HCT116 (cell line): ENCODE results near the gene STX5.

Experiments used
- EZH2 ChIP-seq: fragments of 200-600 bp; sonication (generic); IDR thresholded peaks from 2 replicates; pipeline ENCODE4 v1.6.1; 2017; ENCODE audit warnings: antibody characterized with exemption, mixed run types
- SRF ChIP-seq: IDR thresholded peaks from 2 replicates; pipeline ENCODE4 v1.6.1; 2012; ENCODE audit warnings: low read depth
- YY1 ChIP-seq: IDR thresholded peaks from 2 replicates; pipeline ENCODE4 v1.6.1; 2011; ENCODE audit warnings: low read length, low read depth, moderate library complexity, mild to moderate bottlenecking; ENCODE audit not compliant: insufficient replicate concordance; ENCODE audit errors: extremely low read depth
- ZNF274 ChIP-seq: fragments of 200-500 bp; sonication (Bioruptor generic); IDR thresholded peaks from 2 replicates; pipeline ENCODE4 v1.6.1; 2014; ENCODE audit warnings: mild to moderate bottlenecking, low read depth, low read length, inconsistent platforms
- TF ChIP-seq, protein P1 (sequence below), 3 experiments: fragments of 200-600 bp in 1 of 3; sonication (generic) in 1 of 3; IDR thresholded peaks in 2 of 3; conservative IDR thresholded peaks in 1 of 3; 2 replicates each; pipeline ENCODE4 v1.5.1; 2012 to 2017; ENCODE audit warnings: low read depth in 2 of 3, low read length in 2 of 3, antibody characterized with exemption in 1 of 3, borderline replicate concordance in 1 of 3, control low read depth in 1 of 3, mild to moderate bottlenecking in 1 of 3, mixed read lengths in 1 of 3, mixed run types in 1 of 3, moderate library complexity in 1 of 3; ENCODE audit not compliant: insufficient read depth in 1 of 3

GRCh38 chr11:62778441-62778840 lies 53.4 kb downstream of the STX5 start:
- TF ChIP-seq SRF, result no peak
- TF ChIP-seq, protein P1, sequence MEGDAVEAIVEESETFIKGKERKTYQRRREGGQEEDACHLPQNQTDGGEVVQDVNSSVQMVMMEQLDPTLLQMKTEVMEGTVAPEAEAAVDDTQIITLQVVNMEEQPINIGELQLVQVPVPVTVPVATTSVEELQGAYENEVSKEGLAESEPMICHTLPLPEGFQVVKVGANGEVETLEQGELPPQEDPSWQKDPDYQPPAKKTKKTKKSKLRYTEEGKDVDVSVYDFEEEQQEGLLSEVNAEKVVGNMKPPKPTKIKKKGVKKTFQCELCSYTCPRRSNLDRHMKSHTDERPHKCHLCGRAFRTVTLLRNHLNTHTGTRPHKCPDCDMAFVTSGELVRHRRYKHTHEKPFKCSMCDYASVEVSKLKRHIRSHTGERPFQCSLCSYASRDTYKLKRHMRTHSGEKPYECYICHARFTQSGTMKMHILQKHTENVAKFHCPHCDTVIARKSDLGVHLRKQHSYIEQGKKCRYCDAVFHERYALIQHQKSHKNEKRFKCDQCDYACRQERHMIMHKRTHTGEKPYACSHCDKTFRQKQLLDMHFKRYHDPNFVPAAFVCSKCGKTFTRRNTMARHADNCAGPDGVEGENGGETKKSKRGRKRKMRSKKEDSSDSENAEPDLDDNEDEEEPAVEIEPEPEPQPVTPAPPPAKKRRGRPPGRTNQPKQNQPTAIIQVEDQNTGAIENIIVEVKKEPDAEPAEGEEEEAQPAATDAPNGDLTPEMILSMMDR (IDR thresholded peaks at IDR 0.05 in 2 of 3, conservative IDR thresholded peaks at IDR 0.05 in 1 of 3; ENCODE audit: borderline replicate concordance in 1 of 3, insufficient read depth in 1 of 3, low read depth in 2 of 3, low read length in 2 of 3), result no peak
- TF ChIP-seq EZH2, result no peak
- no peak for TF ChIP-seq ZNF274
- no peak for TF ChIP-seq YY1
